Measurements from ENCODE around the gene SSBP4. TPM values are rescaled to one million over a fixed set of nuclear protein-coding genes. Genes with fewer than 3 reads are reported as not detected.

SSBP4 gene
- total RNA-seq, 1 experiment from 2014 or later, result 164 TPM

- Histone ChIP-seq H3K9ac (ENCODE audit: low read length) (no peak overlapping the region), H3K27me3 (ENCODE audit: insufficient read depth, low read length) (no peaks in the 10 kb centered on the region), H2AFZ (ENCODE audit: low read depth, low read length, poor library complexity, severe bottlenecking) (no peak overlapping the region), H3K79me2 (ENCODE audit: insufficient read depth, low read length) (peaks cover 9% of the 10 kb centered on the region; the same call in 1 of the 2 replicates), H3K4me2 (ENCODE audit: low read length) (peak overlapping the region; percentile 96; the same call in 1 of the 2 replicates), H3K9me3 (ENCODE audit: control insufficient read depth in 1 of 2, insufficient read depth in 1 of 2, low read depth in 1 of 2, low read length in 2 of 2) (no peaks in the 10 kb centered on the region), H3K4me1 (ENCODE audit: control insufficient read depth in 1 of 2, insufficient read depth in 2 of 2, low read length in 2 of 2) (peaks cover 27 to 50% of the 10 kb centered on the region in 2 experiments), H3K36me3 (ENCODE audit: control insufficient read depth in 1 of 2, insufficient read depth in 2 of 2, low read length in 2 of 2) (peaks cover 0 to 25% of the 10 kb centered on the region in 2 experiments; a peak in 3 of 4 replicates), H3K27ac (ENCODE audit: low read depth, low read length) (peak overlapping the region; percentile 99), H3K4me3 (replicated peaks in 1 of 2; ENCODE audit: low read depth in 1 of 2, low read length in 2 of 2) (no peak overlapping the region), H3K9me2 (ENCODE audit: insufficient read depth) (no peaks in the 10 kb centered on the region), H4K20me1 (ENCODE audit: insufficient read depth) (no peaks in the 10 kb centered on the region)
- BruUV-seq (replicated peaks), result no TSS peak
- POLR2A ChIA-PET, result interaction anchor here (0.5 to 1.6 kb wide), 2 partner anchors 12 to 154 kb away, joined by 3 to 4 read pairs; no protein-coding TSS in a partner anchor
- intact Hi-C loops (cut with micrococcal nuclease), result no loop called here
- RAD21 ChIA-PET (ENCODE audit: low non-redundant PET in 1 of 2, low total read pairs in 2 of 2, uncharacterized antibody in 2 of 2, unreplicated experiment in 2 of 2), result interaction anchor here (0.6 kb wide), 2 partner anchors 131 to 154 kb away, joined by 3 read pairs; partner anchors contain the start of gene UBA52 (in 1 of the 2)
- TF ChIP-seq YY1 (IDR thresholded peaks at IDR 0.05; ENCODE audit: extremely low read depth, insufficient replicate concordance, low read depth, low read length) (no peak), ATF3 (IDR thresholded peaks at IDR 0.05) (no peak), SIN3A (IDR thresholded peaks at IDR 0.05; ENCODE audit: low read depth) (no peak), ZNF274 (IDR thresholded peaks at IDR 0.05; ENCODE audit: low read depth, low read length) (no peak), SRF (IDR thresholded peaks at IDR 0.05; ENCODE audit: low read depth) (no peak), EGR1 (IDR thresholded peaks at IDR 0.05; ENCODE audit: low read depth) (no peak), CTCF (IDR thresholded peaks at IDR 0.05 in 2 of 3, conservative IDR thresholded peaks at IDR 0.05 in 1 of 3; ENCODE audit: borderline replicate concordance in 1 of 3, insufficient read depth in 1 of 3, low read depth in 2 of 3, low read length in 2 of 3) (peak in 2 of 3 experiments; percentile 60 to 69; a peak in 4 of 6 replicates), REST (IDR thresholded peaks at IDR 0.05; ENCODE audit: low read depth) (no peak), JUND (IDR thresholded peaks at IDR 0.05) (no peak), RAD21 (IDR thresholded peaks at IDR 0.05; ENCODE audit: low read depth) (peak; percentile 71), SP1 (IDR thresholded peaks at IDR 0.05; ENCODE audit: low read depth) (no peak)
- CTCF ChIA-PET, result interaction anchor here (1.0 to 2.3 kb wide), 2 partner anchors 11 to 407 kb away, joined by 4 to 6 read pairs; no protein-coding TSS in a partner anchor
- peak; percentile 10; the same call in 1 of the 2 replicates for ATAC-seq
- DNase-seq (ENCODE audit: low read depth, low spot score), result no peak
Observed at GRCh38 chr19:18440415-18440877, 21.2 kb downstream of the SSBP4 start.

Measured in HCT116 (cell line).